Chondrocyte (in vitro differentiated cells): ENCODE data around the gene NELFA. TPM values are rescaled to one million over a fixed set of nuclear protein-coding genes. Genes with fewer than 3 reads are reported as not detected.

ENCODE experiments used
- DNase-seq: peaks from one replicate; pipeline ENCODE4 v3.0.0; 2021; ENCODE audit warnings: mixed read lengths, low spot score
- H3K27ac Mint-ChIP-seq: one replicate; pipeline ENCODE4 v1.8.0; 2021; ENCODE audit warnings: mild to moderate bottlenecking, moderate library complexity, mixed read lengths; ENCODE audit not compliant: unreplicated experiment
- H3K27me3 Mint-ChIP-seq: 2 replicates; pipeline ENCODE4 v1.8.0; 2021; ENCODE audit warnings: low read depth, mixed read lengths
- H3K36me3 Mint-ChIP-seq: 2 replicates; pipeline ENCODE4 v1.8.0; 2021; ENCODE audit warnings: low read depth, mixed read lengths
- H3K4me1 Mint-ChIP-seq: 2 replicates; pipeline ENCODE4 v1.8.0; 2021; ENCODE audit warnings: low read depth, mild to moderate bottlenecking, mixed read lengths
- H3K4me3 Mint-ChIP-seq: one replicate; pipeline ENCODE4 v1.8.0; 2021; ENCODE audit warnings: mild to moderate bottlenecking, moderate library complexity, mixed read lengths; ENCODE audit not compliant: unreplicated experiment
- H3K9me3 Mint-ChIP-seq: 2 replicates; pipeline ENCODE4 v1.8.0; 2021; ENCODE audit warnings: low read depth, mixed read lengths
- CTCF ChIP-seq: fragments of 200-600 bp; sonication (generic); IDR thresholded peaks from 2 replicates; pipeline ENCODE4 v1.5.0; 2021; ENCODE audit warnings: antibody characterized with exemption, mild to moderate bottlenecking, moderate library complexity
- total RNA-seq: library from RNA; stranded (reverse); gene quantifications from 3 replicates; pipeline ENCODE4 v1.2.1, GENCODE V29; 2021

Gene NELFA
- total RNA-seq, 1 donor from 2014 or later: 23.5 TPM

GRCh38 chr4:1976416-1977352 is 32.1 kb downstream of the NELFA start:
- peaks cover under 1% of the 10 kb centered on the region for H3K4me1 Mint-ChIP-seq
- TF ChIP-seq CTCF: no peak
- H3K27ac Mint-ChIP-seq: no peak overlapping the region
- DNase-seq: no peak
- no peak overlapping the region for H3K4me3 Mint-ChIP-seq
- no peaks in the 10 kb centered on the region for H3K27me3 Mint-ChIP-seq
- no peaks in the 10 kb centered on the region for H3K9me3 Mint-ChIP-seq
- peaks cover 31% of the 10 kb centered on the region for H3K36me3 Mint-ChIP-seq

- no peak for TF ChIP-seq CTCF
- H3K36me3 Mint-ChIP-seq: peaks cover 26% of the 10 kb centered on the region
- no peak overlapping the region for H3K27ac Mint-ChIP-seq
- H3K4me1 Mint-ChIP-seq: no peaks in the 10 kb centered on the region
- no peaks in the 10 kb centered on the region for H3K9me3 Mint-ChIP-seq
- no peaks in the 10 kb centered on the region for H3K27me3 Mint-ChIP-seq
- no peak for DNase-seq
- H3K4me3 Mint-ChIP-seq: no peak overlapping the region
These were observed 32.9 kb downstream of the NELFA start for GRCh38 chr4:1975880-1976279.

- TF ChIP-seq CTCF: no peak
- Mint-ChIP-seq H3K4me1 (no peaks in the 10 kb centered on the region), H3K27me3 (no peaks in the 10 kb centered on the region), H3K9me3 (no peaks in the 10 kb centered on the region), H3K36me3 (peaks cover 26% of the 10 kb centered on the region), H3K4me3 (no peak overlapping the region), H3K27ac (no peak overlapping the region)
- no peak for DNase-seq
These were observed 33.4 kb downstream of the NELFA start for GRCh38 chr4:1975391-1975801.

- Mint-ChIP-seq H3K27ac (no peak overlapping the region), H3K27me3 (no peaks in the 10 kb centered on the region), H3K4me1 (no peaks in the 10 kb centered on the region), H3K4me3 (no peak overlapping the region), H3K36me3 (peaks cover 26% of the 10 kb centered on the region), H3K9me3 (no peaks in the 10 kb centered on the region)
- no peak for TF ChIP-seq CTCF
- no peak for DNase-seq
These were observed 33.9 kb downstream of the NELFA start for GRCh38 chr4:1974840-1975239.

GRCh38 chr4:1973661-1974060 is 35.1 kb downstream of the NELFA start:
- TF ChIP-seq CTCF: no peak

More at GRCh38 chr4:1973661-1974060, 35.1 kb downstream of the NELFA start:
- Mint-ChIP-seq H3K4me1 (no peaks in the 10 kb centered on the region), H3K4me3 (no peak overlapping the region), H3K27ac (no peak overlapping the region), H3K9me3 (no peaks in the 10 kb centered on the region), H3K36me3 (peaks cover 23% of the 10 kb centered on the region), H3K27me3 (no peaks in the 10 kb centered on the region)
- no peak for DNase-seq
